HepG2 (cell line): ENCODE results near the gene SLC25A1. TPM values are rescaled to one million over a fixed set of nuclear protein-coding genes. Genes with fewer than 3 reads are reported as not detected.

Experiments used
- ATAC-seq: fragments of 200-7000 bp; cut with Tn5 transposase; 3 replicates; pipeline ENCODE4 v1.9.1; 2020; ENCODE audit warnings: mild to moderate bottlenecking, moderate library complexity
- BruUV-seq: library from RNA; stranded (reverse); fragments of 400-500 nt; replicated peaks from 2 replicates; lab custom pipeline; 2021; lab: Mats Ljungman, UMichigan
- CTCF ChIA-PET: fragments of 300-600 bp; formaldehyde crosslinking; extraction: SDS; loops from one replicate; lab custom pipeline; 2021; ENCODE audit warnings: low total read pairs, inconsistent platforms, low intra/inter-chr PET ratio; lab: Yijun Ruan, JAX
- POLR2A ChIA-PET: fragments of 350-600 bp; sonication (Branson Sonifier 250); formaldehyde crosslinking; loops from one replicate; lab custom pipeline; 2020; ENCODE audit warnings: antibody characterized with exemption, inconsistent platforms; lab: Yijun Ruan, JAX
- DNase-seq: peaks from one replicate; pipeline ENCODE4 v3.0.0-alpha.2; 2015; ENCODE audit warnings: low spot score
- FAIRE-seq: peaks from 3 replicates; lab custom pipeline; 2011; peaks lifted over from hg19 to GRCh38; lab: Jason Lieb, UNC
- H2AFZ ChIP-seq: one replicate; pipeline ENCODE4 v1.6.1; 2011; ENCODE audit warnings: low read length, inconsistent platforms
- H3K27ac ChIP-seq: fragments of 300-600 bp; 3 replicates; pipeline ENCODE4 v1.8.0; 2011; ENCODE audit warnings: mixed run types, mild to moderate bottlenecking, mixed read lengths, low read length, inconsistent platforms; ENCODE audit not compliant: insufficient read depth; ENCODE audit errors: extremely low read length
- H3K27me3 ChIP-seq, 2 experiments: fragments of 200-600 bp in 1 of 2; 2 replicates in 1 of 2; 3 replicates in 1 of 2; pipeline versions ENCODE4 v1.6.0 to v1.8.0; 2011; ENCODE audit warnings: low read length in 2 of 2, mild to moderate bottlenecking in 2 of 2, moderate library complexity in 2 of 2, inconsistent platforms in 1 of 2; ENCODE audit not compliant: insufficient read depth in 2 of 2, control insufficient read depth in 1 of 2
- H3K36me3 ChIP-seq, 2 experiments: fragments of 200-600 bp in 1 of 2; replicated peaks in 1 of 2; 2 replicates in 1 of 2; 3 replicates in 1 of 2; pipeline versions ENCODE4 v1.5.1 to v1.8.0; 2011; ENCODE audit warnings: low read length in 2 of 2, inconsistent platforms in 1 of 2; ENCODE audit not compliant: insufficient read depth in 2 of 2, control insufficient read depth in 1 of 2
- H3K4me1 ChIP-seq: 2 replicates; pipeline ENCODE4 v1.5.1; 2012; ENCODE audit warnings: low read length, inconsistent platforms; ENCODE audit not compliant: insufficient read depth
- H3K4me2 ChIP-seq: 2 replicates; pipeline ENCODE4 v1.6.0; 2011; ENCODE audit warnings: low read depth, low read length, inconsistent platforms
- H3K4me3 ChIP-seq, 3 experiments: fragments of 200-600 bp in 1 of 3; sonication (generic), shearing (Covaris generic) in 1 of 3; replicated peaks in 1 of 3; 2 replicates each; pipeline ENCODE4 v1.5.1; 2011 to 2016; ENCODE audit warnings: low read length in 3 of 3, inconsistent platforms in 2 of 3, low read depth in 2 of 3, mild to moderate bottlenecking in 2 of 3, control low read depth in 1 of 3, mixed read lengths in 1 of 3; ENCODE audit not compliant: insufficient read depth in 1 of 3
- H3K79me2 ChIP-seq: one replicate; pipeline ENCODE4 v1.6.1; 2011; ENCODE audit warnings: low read length, inconsistent platforms; ENCODE audit not compliant: insufficient read depth
- H3K9ac ChIP-seq: 2 replicates; pipeline ENCODE4 v1.6.0; 2011; ENCODE audit warnings: mild to moderate bottlenecking, low read depth, low read length, inconsistent platforms; ENCODE audit not compliant: insufficient read depth
- H3K9me3 ChIP-seq: 2 replicates; pipeline ENCODE4 v1.5.1; 2012; ENCODE audit warnings: mild to moderate bottlenecking, low read length
- H4K20me1 ChIP-seq: 2 replicates; pipeline ENCODE4 v1.6.0; 2011; ENCODE audit warnings: inconsistent platforms, mild to moderate bottlenecking, low read length, moderate library complexity; ENCODE audit not compliant: insufficient read depth
- EP300 ChIP-seq, 3 experiments: sonication (generic) in 1 of 3; formaldehyde crosslinking in 1 of 3; IDR thresholded peaks; 2 replicates each; pipeline versions ENCODE4 v1.5.1 to v1.6.1; 2011 to 2020; ENCODE audit warnings: low read depth in 2 of 3, low read length in 2 of 3, borderline replicate concordance in 1 of 3, improper control_type of control experiment in 1 of 3, mild to moderate bottlenecking in 1 of 3, missing genetic modification reagents in 1 of 3, moderate library complexity in 1 of 3
- MEF2D ChIP-seq: sonication (generic); formaldehyde crosslinking; IDR thresholded peaks from 2 replicates; pipeline ENCODE4 v1.5.1; 2020; ENCODE audit warnings: mild to moderate bottlenecking, missing genetic modification reagents
- NR2F1 ChIP-seq, 2 experiments: fragments of 450-650 bp in 1 of 2; formaldehyde crosslinking in 1 of 2; IDR thresholded peaks; 2 replicates each; pipeline versions ENCODE4 v1.5.0 to v1.6.1; 2016 to 2020; ENCODE audit warnings: mild to moderate bottlenecking in 1 of 2, missing compliant biosample characterization in 1 of 2, missing genetic modification reagents in 1 of 2, moderate library complexity in 1 of 2
- NR3C1 ChIP-seq: sonication (generic); formaldehyde crosslinking; IDR thresholded peaks from 2 replicates; pipeline ENCODE4 v1.4.0; 2020; ENCODE audit warnings: missing genetic modification reagents
- PRPF4 ChIP-seq: fragments of 200-400 bp; formaldehyde crosslinking; IDR thresholded peaks from 2 replicates; pipeline ENCODE4 v1.6.1; 2016; ENCODE audit warnings: low read length, low read depth; ENCODE audit not compliant: poor library complexity, severe bottlenecking
- SAP130 ChIP-seq: IDR thresholded peaks from 2 replicates; pipeline ENCODE4 v1.6.1; 2016; ENCODE audit warnings: low read depth
- ZNF263 ChIP-seq: sonication (generic); formaldehyde crosslinking; IDR thresholded peaks from 2 replicates; pipeline ENCODE4 v1.4.0; 2020; ENCODE audit warnings: missing genetic modification reagents
- ZNF276 ChIP-seq: sonication (generic); formaldehyde crosslinking; IDR thresholded peaks from 2 replicates; pipeline ENCODE4 v1.4.0; 2020; ENCODE audit warnings: mild to moderate bottlenecking, low read depth, missing genetic modification reagents
- ZNF543 ChIP-seq: sonication (generic); formaldehyde crosslinking; IDR thresholded peaks from 2 replicates; pipeline ENCODE4 v1.4.0; 2020; ENCODE audit warnings: mild to moderate bottlenecking, missing genetic modification reagents
- ZNF670 ChIP-seq: sonication (generic); formaldehyde crosslinking; IDR thresholded peaks from 2 replicates; pipeline ENCODE4 v1.8.0; 2022; ENCODE audit warnings: mild to moderate bottlenecking, missing genetic modification reagents, borderline replicate concordance
- WGBS: methylation state at CpG from one replicate; pipeline ENCODE4 v1.1.6; 2017; ENCODE audit warnings: low lambda C conversion rate; 5-methylcytosine and 5-hydroxymethylcytosine counted together
- in situ Hi-C: cut with HindIII; loops from 2 replicates; pipeline ENCODE4 v1.10.0; 2017; ENCODE audit warnings: low pct_unique_long_range_greater_than_20kb; ENCODE audit not compliant: extremely low pct_ligation_motif_present
- intact Hi-C: fragments of 100-400 bp; cut with micrococcal nuclease; formaldehyde crosslinking; loops from one replicate; pipeline ENCODE4 v1.10.0; 2022; ENCODE audit not compliant: unreplicated experiment
- polyA plus RNA-seq, 8 experiments: library from polyadenylated mRNA; depleted of rRNA in 3 of 8; stranded (reverse) in 7 of 8; unstranded in 1 of 8; fragments of >200 nt; fragmentation: Illumina TruSeq in 4 of 8; extraction: Trizol in 4 of 8; gene quantifications; 2 replicates each; pipeline versions ENCODE4 v1.2.1 to v1.2.3, GENCODE V29; 2011 to 2016; ENCODE audit warnings: low read depth in 4 of 8, missing spikeins in 1 of 8, mixed read lengths in 1 of 8; ENCODE audit not compliant: insufficient read depth in 1 of 8
- total RNA-seq, 5 experiments: library from RNA; depleted of rRNA; stranded (reverse); fragments of >200 nt; fragmentation: Illumina TruSeq; extraction: Trizol; gene quantifications; 2 replicates each; pipeline ENCODE4 v1.2.3, GENCODE V29; 2016; ENCODE audit warnings: low read depth in 1 of 5

Gene SLC25A1
- total and polyA plus RNA-seq, 2 of the 13 experiments (the other 11 are each of a cell fraction or from before 2014, with no cell fraction given): 49.4 to 161 TPM

- no peak for DNase-seq
- FAIRE-seq: no peak
- H3K4me3 ChIP-seq: no peak overlapping the region
- CTCF ChIA-PET: no interaction called here
- BruUV-seq: no TSS peak
- TF ChIP-seq EP300 (IDR thresholded peaks at IDR 0.05; ENCODE audit: low read depth in 2 of 2, low read length in 2 of 2): no peak
- TF ChIP-seq EP300 (CRISPR knock-in tag; IDR thresholded peaks at IDR 0.05; ENCODE audit: borderline replicate concordance): no peak
- TF ChIP-seq MEF2D (CRISPR knock-in tag): no peak
- no peak for TF ChIP-seq ZNF543
- no peak for TF ChIP-seq ZNF263 (CRISPR knock-in tag)
- in situ Hi-C loops (no loop called here), intact Hi-C loops (no loop called here)
- H3K36me3 ChIP-seq: no peaks in the 10 kb centered on the region
- no peaks in the 10 kb centered on the region for H3K79me2 ChIP-seq
- H3K9ac ChIP-seq: no peak overlapping the region
- H4K20me1 ChIP-seq: no peaks in the 10 kb centered on the region
- WGBS: 88% methylated on average over 5 of the region's 6 CpGs
- no peaks in the 10 kb centered on the region for H3K27me3 ChIP-seq
- no peak overlapping the region for H3K27ac ChIP-seq
- H2AFZ ChIP-seq: no peak overlapping the region
- POLR2A ChIA-PET: interaction anchor here (1.0 kb wide), 1 partner anchor 9 kb away, joined by 3 read pairs; the partner anchor contains the start of gene SLC25A1
- no peak for ATAC-seq
- H3K9me3 ChIP-seq: no peaks in the 10 kb centered on the region
- 0 out of 2 replicates have a peak, but pooled peaks cover 10% of the 10 kb centered on the region for H3K4me1 ChIP-seq
- H3K4me2 ChIP-seq: no peak overlapping the region
Observed at GRCh38 chr22:19187716-19188563, 9.4 kb upstream of the SLC25A1 start.

GRCh38 chr22:19184276-19184997 is 5.9 kb upstream of the SLC25A1 start:
- Histone ChIP-seq H3K27ac (no peak overlapping the region), H3K4me2 (no peak overlapping the region), H3K27me3 (no peaks in the 10 kb centered on the region), H3K79me2 (no peaks in the 10 kb centered on the region), H3K4me1 (peaks cover 29% of the 10 kb centered on the region), H4K20me1 (no peaks in the 10 kb centered on the region), H2AFZ (no peak overlapping the region)
- FAIRE-seq (no peak), ATAC-seq (no peak)
- ChIA-PET CTCF (no interaction called here), POLR2A (no interaction called here)
- in situ Hi-C loops: loop anchor here (5.0 kb wide), 1 partner anchor 108 kb away; the partner anchor contains the start of gene CLTCL1
- TF ChIP-seq ZNF670 (CRISPR knock-in tag): no peak
- TF ChIP-seq SAP130 (CRISPR knock-in tag): no peak
- no peak for TF ChIP-seq NR2F1 (CRISPR knock-in tag; IDR thresholded peaks at IDR 0.05)
- no peak for TF ChIP-seq NR3C1 (CRISPR knock-in tag)
- no peak for TF ChIP-seq ZNF276 (CRISPR knock-in tag)
- TF ChIP-seq PRPF4: no peak
- TF ChIP-seq, all 625 proteins: peak for 0
- no peak for DNase-seq
- WGBS: 81% methylated on average over 14 of the region's 20 CpGs
- no peaks in the 10 kb centered on the region for H3K36me3 ChIP-seq
- H3K9me3 ChIP-seq: no peaks in the 10 kb centered on the region
- H3K4me3 ChIP-seq: no peak overlapping the region
- no peak overlapping the region for H3K9ac ChIP-seq
- intact Hi-C loops: no loop called here
- no TSS peak for BruUV-seq
